HK-2 (cell line): ENCODE data around the gene ERBB2.

Experiments
- DNase-seq: peaks from one replicate; pipeline ENCODE4 v3.0.0-alpha.2; 2018; ENCODE audit not compliant: unreplicated experiment

Gene ERBB2

GRCh38 chr17:39699818-39700147 lies at the start of gene ERBB2:
TSS of gene ERBB2 (plus strand) at chr17:39700064. CDS start at chr17:39700239, 175 bp downstream.
- peak; percentile 72 for DNase-seq

- no peak for DNase-seq
Measured at GRCh38 chr17:39650121-39650579, 49.7 kb upstream of the ERBB2 start.

- no peak for DNase-seq
Measured at GRCh38 chr17:39651923-39652586, 47.8 kb upstream of the ERBB2 start.

- no peak for DNase-seq
Measured at GRCh38 chr17:39652587-39653315, 47.1 kb upstream of the ERBB2 start.

- no peak for DNase-seq
Measured at GRCh38 chr17:39653316-39653661, 46.6 kb upstream of the ERBB2 start.

- DNase-seq = peak; percentile 55
Measured at GRCh38 chr17:39653662-39654331, 46.1 kb upstream of the ERBB2 start.

GRCh38 chr17:39655105-39655504 lies 44.8 kb upstream of the ERBB2 start:
- DNase-seq = no peak

GRCh38 chr17:39658346-39658745 lies 41.5 kb upstream of the ERBB2 start:
- DNase-seq = no peak

GRCh38 chr17:39658760-39659159 lies 41.1 kb upstream of the ERBB2 start:
- DNase-seq = no peak

GRCh38 chr17:39659279-39660010 lies 40.4 kb upstream of the ERBB2 start:
- no peak for DNase-seq

GRCh38 chr17:39660011-39660360 lies 39.9 kb upstream of the ERBB2 start:
- no peak for DNase-seq

GRCh38 chr17:39660397-39661385 lies 39.2 kb upstream of the ERBB2 start:
- no peak for DNase-seq

GRCh38 chr17:39661744-39662541 lies 37.9 kb upstream of the ERBB2 start:
- no peak for DNase-seq

- DNase-seq = no peak
Measured at GRCh38 chr17:39662551-39663339, 37.1 kb upstream of the ERBB2 start.

GRCh38 chr17:39663340-39663687 lies 36.5 kb upstream of the ERBB2 start:
- DNase-seq = no peak

GRCh38 chr17:39663688-39664580 lies 35.9 kb upstream of the ERBB2 start:
- DNase-seq = peak; percentile 74

- no peak for DNase-seq
Measured at GRCh38 chr17:39664581-39665561, 35.0 kb upstream of the ERBB2 start, which contains the start of gene TCAP. TSS of gene TCAP (plus strand) at chr17:39665349. CDS start at chr17:39665360, 11 bp downstream.
